ENCODE measurements around the gene SLC44A3. TPM values are rescaled to one million over a fixed set of nuclear protein-coding genes. Genes with fewer than 3 reads are reported as not detected.

The SLC44A3 gene
- total RNA-seq, 2 experiments from 2014 or later, result 0.37 to 0.52 TPM

- no peak overlapping the region for H3K4me3 Mint-ChIP-seq
- no peak overlapping the region for H3K27ac Mint-ChIP-seq
- CTCF ChIA-PET, result no interaction called here
- no peaks in the 10 kb centered on the region for H3K9me3 Mint-ChIP-seq
- POLR2A ChIA-PET, result no interaction called here
- H3K4me1 Mint-ChIP-seq, result peaks cover 19% of the 10 kb centered on the region
- no peak for DNase-seq
- H3K27me3 Mint-ChIP-seq, result peaks cover 19% of the 10 kb centered on the region
- H3K36me3 Mint-ChIP-seq (ENCODE audit: low read depth), result no peaks in the 10 kb centered on the region
Observed at GRCh38 chr1:94792473-94793295, 27.5 kb upstream of the SLC44A3 start.

- Mint-ChIP-seq H3K36me3 (ENCODE audit: low read depth) (no peaks in the 10 kb centered on the region), H3K4me3 (no peak overlapping the region)
- CTCF ChIA-PET, result interaction anchor here (0.6 kb wide), 2 partner anchors 17 to 210 kb away, joined by 3 read pairs; no protein-coding TSS in a partner anchor
Observed at GRCh38 chr1:94793296-94793656, 26.9 kb upstream of the SLC44A3 start.

DNA sequence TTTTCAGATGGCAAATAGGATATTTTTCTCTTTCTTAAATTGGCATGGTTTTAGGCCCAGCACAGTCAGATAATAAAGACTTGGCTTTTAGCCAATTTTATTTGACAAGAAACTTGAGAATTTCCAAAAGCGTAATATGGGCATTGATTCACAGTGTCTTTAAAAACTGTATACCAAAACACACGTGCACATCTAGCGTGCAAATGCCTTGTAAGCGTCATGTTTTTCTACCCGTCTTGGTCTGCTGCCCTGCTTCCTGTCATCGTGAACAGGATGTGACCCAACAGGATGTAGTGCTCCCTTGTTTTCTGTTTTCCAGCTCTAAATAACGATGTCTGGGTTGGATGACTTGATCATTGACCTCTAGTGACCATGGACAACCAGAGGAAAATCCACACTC, 24.7 kb upstream of the SLC44A3 start:
- Mint-ChIP-seq H3K4me3 (no peak overlapping the region), H3K9me3 (no peaks in the 10 kb centered on the region), H3K27ac (peak overlapping the region; percentile 39), H3K27me3 (peaks cover 8% of the 10 kb centered on the region), H3K36me3 (ENCODE audit: low read depth) (no peaks in the 10 kb centered on the region), H3K4me1 (peaks cover 19% of the 10 kb centered on the region)
- no peak for DNase-seq
- ChIA-PET POLR2A (no interaction called here), CTCF (interaction anchor here (0.9 kb wide), 1 partner anchor 9 kb away, joined by 3 read pairs; no protein-coding TSS in a partner anchor)

More at GRCh38 chr1:94793296-94793656, 26.9 kb upstream of the SLC44A3 start:
- H3K9me3 Mint-ChIP-seq, result no peaks in the 10 kb centered on the region
- no peak overlapping the region for H3K27ac Mint-ChIP-seq
- H3K27me3 Mint-ChIP-seq, result peaks cover 16% of the 10 kb centered on the region
- peaks cover 19% of the 10 kb centered on the region for H3K4me1 Mint-ChIP-seq
- POLR2A ChIA-PET, result no interaction called here
- DNase-seq, result no peak

DNA sequence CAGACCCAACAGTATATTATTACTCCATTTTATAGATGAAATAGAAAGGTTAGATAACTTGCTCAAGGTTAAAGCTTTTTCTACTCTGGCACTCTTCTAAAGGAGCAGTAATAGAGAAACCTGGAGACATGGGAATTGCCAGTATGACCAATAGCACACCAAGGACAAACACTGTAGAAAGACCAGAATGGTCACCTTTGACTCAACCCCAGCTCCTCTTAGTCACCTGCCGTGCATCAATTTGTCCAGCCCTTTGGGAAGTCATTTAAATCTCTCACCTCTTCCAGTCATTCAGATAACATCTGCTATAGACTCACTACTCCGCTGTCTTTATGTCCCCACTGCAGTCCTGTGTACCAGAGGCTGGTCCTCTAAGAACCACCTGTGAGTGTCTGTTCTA, 23.9 kb upstream of the SLC44A3 start:
- Mint-ChIP-seq H3K4me1 (peaks cover 16% of the 10 kb centered on the region), H3K9me3 (no peaks in the 10 kb centered on the region), H3K4me3 (no peak overlapping the region), H3K27me3 (peaks cover 4% of the 10 kb centered on the region), H3K36me3 (ENCODE audit: low read depth) (no peaks in the 10 kb centered on the region), H3K27ac (peak overlapping the region; percentile 77)
- ChIA-PET POLR2A (no interaction called here), CTCF (interaction anchor here (0.9 kb wide), 1 partner anchor 8 kb away, joined by 3 read pairs; no protein-coding TSS in a partner anchor)
- no peak for DNase-seq

DNA sequence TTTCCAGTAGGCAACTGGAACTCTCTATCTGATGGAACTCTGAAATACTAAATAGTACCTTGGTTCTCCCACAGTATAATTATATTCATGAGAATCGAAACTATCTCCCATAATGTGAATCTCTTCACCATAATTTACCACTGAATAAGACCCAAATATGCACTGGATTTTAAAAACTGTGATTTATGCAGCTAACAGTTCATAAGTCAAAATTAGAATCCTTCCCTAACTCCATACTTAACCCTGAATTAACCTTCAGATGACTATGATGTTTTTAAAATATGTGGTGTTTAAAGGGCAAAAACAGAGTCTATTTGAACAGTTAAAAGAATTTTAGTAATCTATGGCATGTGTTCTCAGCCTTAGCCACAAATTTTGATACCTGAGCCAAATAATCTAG, 22.9 kb upstream of the SLC44A3 start:
- no peaks in the 10 kb centered on the region for H3K9me3 Mint-ChIP-seq
- ChIA-PET POLR2A (no interaction called here), CTCF (interaction anchor here (0.6 kb wide), 1 partner anchor 280 kb away, joined by 3 read pairs; no protein-coding TSS in a partner anchor)
- no peak overlapping the region for H3K4me3 Mint-ChIP-seq
- no peaks in the 10 kb centered on the region for H3K36me3 Mint-ChIP-seq (ENCODE audit: low read depth)
- H3K4me1 Mint-ChIP-seq, result peaks cover 23% of the 10 kb centered on the region
- H3K27ac Mint-ChIP-seq, result no peak overlapping the region
- peaks cover 3% of the 10 kb centered on the region for H3K27me3 Mint-ChIP-seq
- DNase-seq, result no peak

GRCh38 chr1:94798054-94798453, 22.1 kb upstream of the SLC44A3 start:
- CTCF ChIA-PET, result no interaction called here
- no peak overlapping the region for H3K4me3 Mint-ChIP-seq
- no peak overlapping the region for H3K27ac Mint-ChIP-seq
- H3K27me3 Mint-ChIP-seq, result peaks cover 3% of the 10 kb centered on the region
- peaks cover 24% of the 10 kb centered on the region for H3K4me1 Mint-ChIP-seq
- POLR2A ChIA-PET, result no interaction called here
- DNase-seq, result no peak
- no peaks in the 10 kb centered on the region for H3K9me3 Mint-ChIP-seq
- H3K36me3 Mint-ChIP-seq (ENCODE audit: low read depth), result no peaks in the 10 kb centered on the region

DNA sequence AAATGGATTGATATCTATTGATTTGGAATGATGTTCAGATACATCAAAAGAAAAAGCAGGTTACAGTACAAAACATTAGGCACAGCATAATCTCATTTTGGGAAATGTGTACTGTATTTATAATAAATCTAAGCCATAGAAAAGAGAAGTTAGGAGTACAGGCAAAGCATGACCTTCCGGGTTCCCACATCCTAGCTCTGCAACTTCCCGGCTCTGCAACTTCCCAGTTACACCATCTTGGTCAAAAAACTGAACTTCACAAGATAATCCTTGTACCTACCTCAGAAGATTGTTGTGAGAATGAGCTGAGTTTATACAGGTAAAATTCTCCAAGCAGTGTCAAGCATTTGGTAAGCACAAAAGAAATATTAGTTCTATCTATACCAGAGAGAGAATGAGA, 21.7 kb upstream of the SLC44A3 start:
- peaks cover 3% of the 10 kb centered on the region for H3K27me3 Mint-ChIP-seq
- H3K4me3 Mint-ChIP-seq, result no peak overlapping the region
- no peaks in the 10 kb centered on the region for H3K9me3 Mint-ChIP-seq
- H3K36me3 Mint-ChIP-seq (ENCODE audit: low read depth), result no peaks in the 10 kb centered on the region
- DNase-seq, result no peak
- peaks cover 24% of the 10 kb centered on the region for H3K4me1 Mint-ChIP-seq
- POLR2A ChIA-PET, result no interaction called here
- no peak overlapping the region for H3K27ac Mint-ChIP-seq
- CTCF ChIA-PET, result no interaction called here

DNA sequence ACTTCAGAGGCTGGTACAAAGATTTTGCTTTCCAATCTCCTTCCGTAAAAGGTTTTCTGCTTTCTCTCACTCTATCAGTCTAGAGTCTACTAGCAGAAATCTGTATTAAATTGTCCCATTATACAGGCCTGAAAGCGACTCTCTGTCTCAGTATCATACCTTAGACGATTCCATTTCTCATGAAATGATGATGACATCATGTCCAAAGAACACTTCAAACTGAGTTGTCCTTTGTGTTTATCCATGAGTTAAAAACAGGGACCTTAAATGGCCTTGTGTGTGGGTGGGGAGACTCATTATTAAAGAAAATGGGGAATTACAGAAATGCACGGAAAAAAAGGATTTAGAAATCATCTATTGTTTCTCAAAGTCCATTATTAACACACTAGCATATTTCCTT, 21.0 kb upstream of the SLC44A3 start:
- H3K9me3 Mint-ChIP-seq, result no peaks in the 10 kb centered on the region
- POLR2A ChIA-PET, result no interaction called here
- H3K27ac Mint-ChIP-seq, result no peak overlapping the region
- DNase-seq, result no peak
- CTCF ChIA-PET, result no interaction called here
- H3K36me3 Mint-ChIP-seq (ENCODE audit: low read depth), result no peaks in the 10 kb centered on the region
- no peak overlapping the region for H3K4me3 Mint-ChIP-seq
- H3K4me1 Mint-ChIP-seq, result peaks cover 24% of the 10 kb centered on the region
- H3K27me3 Mint-ChIP-seq, result peaks cover 3% of the 10 kb centered on the region

DNA sequence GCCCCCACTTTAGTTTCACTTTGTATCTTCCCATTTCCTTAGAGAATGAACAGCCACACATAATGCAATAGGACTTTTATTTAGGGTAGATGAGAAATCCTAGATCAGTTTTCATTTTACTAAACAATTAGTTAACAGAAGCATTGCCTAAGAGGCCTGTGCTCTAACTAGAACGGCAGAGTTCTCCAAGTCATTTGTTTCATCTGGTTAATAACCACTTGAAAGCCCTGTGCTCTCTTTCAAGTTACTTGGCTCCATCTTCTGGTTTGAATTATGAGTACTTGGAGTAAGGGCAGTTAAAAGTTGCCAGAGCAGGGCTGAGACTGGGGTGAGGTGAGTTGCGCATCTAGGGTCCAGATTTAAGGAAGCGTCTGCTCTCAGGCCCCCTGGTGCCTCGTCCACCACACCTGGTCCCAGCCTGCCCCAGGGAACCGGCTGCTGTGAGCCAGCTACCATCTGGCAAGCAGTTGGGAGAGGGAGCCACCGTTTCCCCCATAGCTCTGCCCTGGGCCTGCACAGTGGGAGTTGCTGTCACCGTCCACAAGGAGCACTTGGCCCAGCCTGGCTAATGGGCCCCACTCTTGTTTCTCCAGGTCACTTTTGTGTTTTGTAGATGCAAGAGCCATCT, 18.1 kb upstream of the SLC44A3 start:
- H3K27ac Mint-ChIP-seq, result no peak overlapping the region
- H3K4me1 Mint-ChIP-seq, result peaks cover 15% of the 10 kb centered on the region
- H3K27me3 Mint-ChIP-seq, result peaks cover 3% of the 10 kb centered on the region
- DNase-seq, result peak; percentile 21
- no peaks in the 10 kb centered on the region for H3K36me3 Mint-ChIP-seq (ENCODE audit: low read depth)
- POLR2A ChIA-PET, result no interaction called here
- H3K4me3 Mint-ChIP-seq, result peak overlapping the region; percentile 8
- H3K9me3 Mint-ChIP-seq, result no peaks in the 10 kb centered on the region
- CTCF ChIA-PET, result interaction anchor here (0.8 to 1.3 kb wide), 2 partner anchors 260 to 320 kb away, joined by 3 to 4 read pairs; partner anchors contain the start of gene F3

- peaks cover 3% of the 10 kb centered on the region for H3K27me3 Mint-ChIP-seq
- CTCF ChIA-PET, result interaction anchor here (1.3 kb wide), 1 partner anchor 261 kb away, joined by 4 read pairs; the partner anchor contains the start of gene F3
- no peak overlapping the region for H3K4me3 Mint-ChIP-seq
- H3K4me1 Mint-ChIP-seq, result peaks cover 22% of the 10 kb centered on the region
- DNase-seq, result no peak
- H3K27ac Mint-ChIP-seq, result no peak overlapping the region
- H3K9me3 Mint-ChIP-seq, result no peaks in the 10 kb centered on the region
- H3K36me3 Mint-ChIP-seq (ENCODE audit: low read depth), result no peaks in the 10 kb centered on the region
- POLR2A ChIA-PET, result no interaction called here
Observed at GRCh38 chr1:94803106-94803505, 17.1 kb upstream of the SLC44A3 start.

GRCh38 chr1:94803517-94804441, 16.4 kb upstream of the SLC44A3 start:
- H3K36me3 Mint-ChIP-seq (ENCODE audit: low read depth), result no peaks in the 10 kb centered on the region
- ChIA-PET POLR2A (no interaction called here), CTCF (interaction anchor here (1.0 kb wide), 1 partner anchor 8 kb away, joined by 3 read pairs; no protein-coding TSS in a partner anchor)
- no peak overlapping the region for H3K27ac Mint-ChIP-seq
- H3K4me1 Mint-ChIP-seq, result peaks cover 29% of the 10 kb centered on the region
- peaks cover 4% of the 10 kb centered on the region for H3K27me3 Mint-ChIP-seq
- no peak for DNase-seq
- no peaks in the 10 kb centered on the region for H3K9me3 Mint-ChIP-seq
- no peak overlapping the region for H3K4me3 Mint-ChIP-seq

DNA sequence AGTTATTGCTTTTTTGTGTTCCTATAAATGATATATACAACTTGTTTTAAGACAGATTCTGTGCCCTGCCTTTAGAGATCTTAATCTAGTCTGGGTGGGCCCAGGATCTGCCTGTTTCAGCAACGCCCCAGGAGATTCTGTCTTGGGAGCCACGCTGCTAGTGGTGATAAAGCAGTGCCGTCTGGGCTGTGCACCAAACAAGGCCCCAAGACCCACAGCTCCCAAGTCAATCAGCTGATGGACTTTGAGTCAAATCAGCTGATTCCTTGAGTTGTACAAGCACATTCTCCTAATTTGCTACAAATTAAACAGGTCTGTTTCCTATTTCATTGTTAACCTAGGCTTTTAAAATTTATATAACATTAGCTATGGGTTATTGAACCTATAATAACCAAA, 15.7 kb upstream of the SLC44A3 start:
- H3K4me3 Mint-ChIP-seq, result no peak overlapping the region
- ChIA-PET CTCF (interaction anchor here (1.0 to 1.3 kb wide), 2 partner anchors 9 to 765 kb away, joined by 3 to 6 read pairs; no protein-coding TSS in a partner anchor), POLR2A (no interaction called here)
- no peak overlapping the region for H3K27ac Mint-ChIP-seq
- H3K4me1 Mint-ChIP-seq, result peaks cover 30% of the 10 kb centered on the region
- DNase-seq, result no peak
- peaks cover 3% of the 10 kb centered on the region for H3K27me3 Mint-ChIP-seq
- no peaks in the 10 kb centered on the region for H3K9me3 Mint-ChIP-seq
- no peaks in the 10 kb centered on the region for H3K36me3 Mint-ChIP-seq (ENCODE audit: low read depth)
